GM12878 (cell line): ENCODE data around the gene MESD. TPM values are rescaled to one million over a fixed set of nuclear protein-coding genes. Genes with fewer than 3 reads are reported as not detected.

Experiments used
- ATAC-seq: fragments of 200-7000 bp; cut with Tn5 transposase; 3 replicates; pipeline ENCODE4 v1.9.1; 2020; ENCODE audit warnings: mild to moderate bottlenecking, moderate library complexity
- BruUV-seq: library from RNA; stranded (reverse); fragments of 400-500 nt; replicated peaks from 2 replicates; lab custom pipeline; 2021; lab: Mats Ljungman, UMichigan
- CTCF ChIA-PET: fragments of 300-600 bp; sonication (Branson Sonifier 250); formaldehyde crosslinking; extraction: SDS; loops from one replicate; lab custom pipeline; 2021; ENCODE audit warnings: inconsistent platforms; lab: Yijun Ruan, JAX
- POLR2A ChIA-PET: fragments of 350-600 bp; formaldehyde crosslinking; extraction: SDS; loops from one replicate; lab custom pipeline; 2021; ENCODE audit warnings: inconsistent platforms; lab: Charles Lee
- RAD21 ChIA-PET: fragments of 300-600 bp; sonication (Branson Sonifier 250); formaldehyde crosslinking; loops from one replicate; lab custom pipeline; 2023; ENCODE audit warnings: antibody characterized with exemption; ENCODE audit not compliant: unreplicated experiment; lab: Charles Lee
- SMC1A ChIA-PET: fragments of 300-600 bp; sonication (Branson Sonifier 250); formaldehyde crosslinking; loops from one replicate; lab custom pipeline; 2023; ENCODE audit not compliant: unreplicated experiment, uncharacterized antibody; lab: Charles Lee
- DNase-seq: peaks from one replicate; pipeline ENCODE4 v3.0.0-alpha.2; 2011; ENCODE audit warnings: low read depth, low spot score
- FAIRE-seq: peaks from 3 replicates; lab custom pipeline; 2011; peaks lifted over from hg19 to GRCh38; lab: Jason Lieb, UNC
- H2AFZ ChIP-seq: 2 replicates; pipeline ENCODE4 v1.6.0; 2011; ENCODE audit warnings: low read depth, low read length, control low read depth; ENCODE audit not compliant: control insufficient read depth
- H3K27ac ChIP-seq: 2 replicates; pipeline ENCODE4 v1.5.1; 2011; ENCODE audit warnings: control low read depth; ENCODE audit not compliant: control insufficient read depth, insufficient read depth
- H3K27me3 ChIP-seq, 2 experiments: replicated peaks in 1 of 2; 2 replicates each; pipeline versions ENCODE4 v1.6.0 to v1.6.1; 2011; ENCODE audit warnings: low read length in 1 of 2; ENCODE audit not compliant: control insufficient read depth in 2 of 2, insufficient read depth in 2 of 2
- H3K36me3 ChIP-seq, 2 experiments: 2 replicates each; pipeline ENCODE4 v1.5.1; 2011; ENCODE audit warnings: low read length in 1 of 2; ENCODE audit not compliant: control insufficient read depth in 2 of 2, insufficient read depth in 2 of 2
- H3K4me1 ChIP-seq: 2 replicates; pipeline ENCODE4 v1.6.1; 2011; ENCODE audit warnings: mild to moderate bottlenecking, low read length, moderate library complexity, mixed read lengths; ENCODE audit not compliant: control insufficient read depth, insufficient read depth
- H3K4me2 ChIP-seq: 2 replicates; pipeline ENCODE4 v1.6.0; 2011; ENCODE audit warnings: control low read depth; ENCODE audit not compliant: control insufficient read depth, insufficient read depth
- H3K4me3 ChIP-seq: fragments of 200-600 bp; sonication (generic); 2 replicates; pipeline ENCODE4 v1.5.1; 2016
- H3K79me2 ChIP-seq: 2 replicates; pipeline ENCODE4 v1.6.0; 2011; ENCODE audit warnings: low read length; ENCODE audit not compliant: control insufficient read depth, insufficient read depth
- H3K9ac ChIP-seq: 2 replicates; pipeline ENCODE4 v1.8.0; 2011; ENCODE audit warnings: low read length, control low read depth, mixed read lengths; ENCODE audit not compliant: control insufficient read depth, insufficient read depth
- H3K9me3 ChIP-seq: replicated peaks from 3 replicates; pipeline ENCODE4 v1.5.1; 2011; ENCODE audit warnings: mild to moderate bottlenecking, low read length; ENCODE audit not compliant: control insufficient read depth, insufficient read depth
- H4K20me1 ChIP-seq: 2 replicates; pipeline ENCODE4 v1.6.0; 2011; ENCODE audit not compliant: control insufficient read depth, insufficient read depth
- CHD4 ChIP-seq: fragments of 200-600 bp; sonication (generic); IDR thresholded peaks from 2 replicates; pipeline ENCODE4 v1.6.1; 2016; ENCODE audit warnings: mild to moderate bottlenecking
- EZH2 ChIP-seq: IDR thresholded peaks from 2 replicates; pipeline ENCODE4 v1.6.1; 2012; ENCODE audit warnings: low read depth, mild to moderate bottlenecking, control low read depth, inconsistent platforms, low read length, borderline replicate concordance; ENCODE audit not compliant: control insufficient read depth
- JUNB ChIP-seq: IDR thresholded peaks from 2 replicates; pipeline ENCODE4 v1.6.1; 2016; ENCODE audit warnings: antibody characterized with exemption, mild to moderate bottlenecking
- MEF2A ChIP-seq: IDR thresholded peaks from 2 replicates; pipeline ENCODE4 v1.6.1; 2011; ENCODE audit warnings: low read depth, mild to moderate bottlenecking, low read length, moderate library complexity; ENCODE audit not compliant: insufficient read depth
- PAX5 ChIP-seq: IDR thresholded peaks from 2 replicates; pipeline ENCODE4 v1.6.1; 2011; ENCODE audit warnings: low read depth, low read length, borderline replicate concordance
- POLR2AphosphoS2 ChIP-seq: IDR thresholded peaks from 2 replicates; pipeline ENCODE4 v1.6.1; 2011; ENCODE audit warnings: low read depth, mild to moderate bottlenecking, low read length, improper control_type of control experiment, moderate library complexity
- RELA ChIP-seq: fragments of 450-650 bp; IDR thresholded peaks from 2 replicates; pipeline ENCODE4 v1.8.0; 2014; ENCODE audit warnings: borderline replicate concordance; ENCODE audit not compliant: partially characterized antibody
- WGBS: methylation state at CpG from one replicate; pipeline ENCODE4 v1.1.6; 2016; ENCODE audit warnings: low lambda C conversion rate; ENCODE audit not compliant: insufficient replicate concordance, insufficient coverage; ENCODE audit errors: missing lambda C conversion rate; 5-methylcytosine and 5-hydroxymethylcytosine counted together
- in situ Hi-C: fragments of 300-500 bp; cut with MboI; formaldehyde crosslinking; loops from 9 replicates; pipeline ENCODE4 v1.14.3; 2018; ENCODE audit warnings: mixed read lengths
- intact Hi-C: fragments of 100-400 bp; cut with micrococcal nuclease; formaldehyde crosslinking; loops from one replicate; pipeline ENCODE4 v1.14.2; 2022; ENCODE audit not compliant: unreplicated experiment
- polyA plus RNA-seq, 11 experiments: library from polyadenylated mRNA; depleted of rRNA in 4 of 11; unstranded in 6 of 11; stranded (reverse) in 5 of 11; fragments of >200 nt; fragmentation: Nextera tagmentation in 4 of 11; fragmentation: Illumina TruSeq in 1 of 11; extraction: Ambion mirVana in 4 of 11; extraction: Trizol in 1 of 11; gene quantifications; 1 replicate in 1 of 11; 2 replicates in 10 of 11; pipeline versions ENCODE4 v1.2.1 to v1.2.3, GENCODE V29; 2011 to 2016; ENCODE audit warnings: inconsistent platforms in 2 of 11, missing spikeins in 2 of 11, low read depth in 1 of 11
- total RNA-seq, 4 experiments: library from RNA; depleted of rRNA in 3 of 4; stranded (reverse); fragments of >200 nt in 3 of 4; fragmentation: Illumina TruSeq in 1 of 4; extraction: Trizol in 1 of 4; gene quantifications; 2 replicates each; pipeline versions ENCODE4 v1.2.1 to v1.2.3, GENCODE V29; 2013 to 2021
- TF ChIP-seq, protein P1 (sequence below): fragments of 450-650 bp; conservative IDR thresholded peaks from 2 replicates; pipeline ENCODE4 v1.6.1; 2017; ENCODE audit warnings: mild to moderate bottlenecking, moderate library complexity
- TF ChIP-seq, protein P2 (sequence below): IDR thresholded peaks from 2 replicates; pipeline ENCODE4 v1.6.1; 2012; ENCODE audit warnings: improper control_type of control experiment, low read depth, low read length; ENCODE audit not compliant: insufficient replicate concordance
- TF ChIP-seq, protein P3 (sequence below): fragments of 150-350 bp; IDR thresholded peaks from 2 replicates; pipeline ENCODE4 v1.6.1; 2014; ENCODE audit warnings: mild to moderate bottlenecking, low read depth, low read length

Gene MESD
- total and polyA plus RNA-seq, 10 of the 15 experiments (the other 5 are each of a cell fraction or from before 2014, with no cell fraction given), result 10.2 to 39.8 (median 20.9) TPM

DNA sequence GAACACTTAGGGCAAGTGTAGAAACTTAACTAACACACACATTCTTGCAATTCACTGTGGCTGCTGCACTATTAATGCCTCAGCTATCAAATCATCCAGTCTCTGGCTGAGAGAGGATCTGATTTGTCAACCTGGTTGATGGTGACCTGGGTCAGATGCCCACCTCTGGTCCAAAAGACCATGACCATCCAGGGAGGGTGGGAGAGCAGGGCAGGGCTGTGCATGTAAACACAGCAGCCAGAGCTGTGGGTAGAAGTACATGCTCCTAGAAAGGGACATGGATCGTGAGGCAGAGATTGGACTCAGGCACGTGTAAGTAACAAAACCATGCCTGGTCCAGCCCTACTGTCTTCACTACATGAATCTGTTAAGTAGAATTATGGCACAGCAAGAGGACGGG lies 17.3 kb downstream of the MESD start:
- Histone ChIP-seq H3K36me3 (no peaks in the 10 kb centered on the region; a peak in 1 of 4 replicates), H2AFZ (no peak overlapping the region), H3K9ac (no peak overlapping the region), H3K27me3 (no peaks in the 10 kb centered on the region), H3K4me1 (no peaks in the 10 kb centered on the region), H4K20me1 (no peaks in the 10 kb centered on the region), H3K27ac (no peak overlapping the region), H3K9me3 (no peaks in the 10 kb centered on the region), H3K79me2 (no peaks in the 10 kb centered on the region), H3K4me2 (no peak overlapping the region), H3K4me3 (no peak overlapping the region)
- WGBS, result 93% methylated on average over 3 of the region's 3 CpGs
- ATAC-seq (no peak), FAIRE-seq (no peak), DNase-seq (no peak)
- in situ Hi-C loops (loop anchor here (5.0 kb wide), 1 partner anchor 515 kb away; no protein-coding TSS in a partner anchor), intact Hi-C loops (no loop called here)
- no TSS peak for BruUV-seq
- TF ChIP-seq CHD4 (no peak), RELA (no peak), PAX5 (no peak), POLR2AphosphoS2 (no peak), JUNB (no peak), MEF2A (no peak), EZH2 (no peak)
- TF ChIP-seq, protein P1, sequence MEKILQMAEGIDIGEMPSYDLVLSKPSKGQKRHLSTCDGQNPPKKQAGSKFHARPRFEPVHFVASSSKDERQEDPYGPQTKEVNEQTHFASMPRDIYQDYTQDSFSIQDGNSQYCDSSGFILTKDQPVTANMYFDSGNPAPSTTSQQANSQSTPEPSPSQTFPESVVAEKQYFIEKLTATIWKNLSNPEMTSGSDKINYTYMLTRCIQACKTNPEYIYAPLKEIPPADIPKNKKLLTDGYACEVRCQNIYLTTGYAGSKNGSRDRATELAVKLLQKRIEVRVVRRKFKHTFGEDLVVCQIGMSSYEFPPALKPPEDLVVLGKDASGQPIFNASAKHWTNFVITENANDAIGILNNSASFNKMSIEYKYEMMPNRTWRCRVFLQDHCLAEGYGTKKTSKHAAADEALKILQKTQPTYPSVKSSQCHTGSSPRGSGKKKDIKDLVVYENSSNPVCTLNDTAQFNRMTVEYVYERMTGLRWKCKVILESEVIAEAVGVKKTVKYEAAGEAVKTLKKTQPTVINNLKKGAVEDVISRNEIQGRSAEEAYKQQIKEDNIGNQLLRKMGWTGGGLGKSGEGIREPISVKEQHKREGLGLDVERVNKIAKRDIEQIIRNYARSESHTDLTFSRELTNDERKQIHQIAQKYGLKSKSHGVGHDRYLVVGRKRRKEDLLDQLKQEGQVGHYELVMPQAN, result no peak
- TF ChIP-seq, protein P2, sequence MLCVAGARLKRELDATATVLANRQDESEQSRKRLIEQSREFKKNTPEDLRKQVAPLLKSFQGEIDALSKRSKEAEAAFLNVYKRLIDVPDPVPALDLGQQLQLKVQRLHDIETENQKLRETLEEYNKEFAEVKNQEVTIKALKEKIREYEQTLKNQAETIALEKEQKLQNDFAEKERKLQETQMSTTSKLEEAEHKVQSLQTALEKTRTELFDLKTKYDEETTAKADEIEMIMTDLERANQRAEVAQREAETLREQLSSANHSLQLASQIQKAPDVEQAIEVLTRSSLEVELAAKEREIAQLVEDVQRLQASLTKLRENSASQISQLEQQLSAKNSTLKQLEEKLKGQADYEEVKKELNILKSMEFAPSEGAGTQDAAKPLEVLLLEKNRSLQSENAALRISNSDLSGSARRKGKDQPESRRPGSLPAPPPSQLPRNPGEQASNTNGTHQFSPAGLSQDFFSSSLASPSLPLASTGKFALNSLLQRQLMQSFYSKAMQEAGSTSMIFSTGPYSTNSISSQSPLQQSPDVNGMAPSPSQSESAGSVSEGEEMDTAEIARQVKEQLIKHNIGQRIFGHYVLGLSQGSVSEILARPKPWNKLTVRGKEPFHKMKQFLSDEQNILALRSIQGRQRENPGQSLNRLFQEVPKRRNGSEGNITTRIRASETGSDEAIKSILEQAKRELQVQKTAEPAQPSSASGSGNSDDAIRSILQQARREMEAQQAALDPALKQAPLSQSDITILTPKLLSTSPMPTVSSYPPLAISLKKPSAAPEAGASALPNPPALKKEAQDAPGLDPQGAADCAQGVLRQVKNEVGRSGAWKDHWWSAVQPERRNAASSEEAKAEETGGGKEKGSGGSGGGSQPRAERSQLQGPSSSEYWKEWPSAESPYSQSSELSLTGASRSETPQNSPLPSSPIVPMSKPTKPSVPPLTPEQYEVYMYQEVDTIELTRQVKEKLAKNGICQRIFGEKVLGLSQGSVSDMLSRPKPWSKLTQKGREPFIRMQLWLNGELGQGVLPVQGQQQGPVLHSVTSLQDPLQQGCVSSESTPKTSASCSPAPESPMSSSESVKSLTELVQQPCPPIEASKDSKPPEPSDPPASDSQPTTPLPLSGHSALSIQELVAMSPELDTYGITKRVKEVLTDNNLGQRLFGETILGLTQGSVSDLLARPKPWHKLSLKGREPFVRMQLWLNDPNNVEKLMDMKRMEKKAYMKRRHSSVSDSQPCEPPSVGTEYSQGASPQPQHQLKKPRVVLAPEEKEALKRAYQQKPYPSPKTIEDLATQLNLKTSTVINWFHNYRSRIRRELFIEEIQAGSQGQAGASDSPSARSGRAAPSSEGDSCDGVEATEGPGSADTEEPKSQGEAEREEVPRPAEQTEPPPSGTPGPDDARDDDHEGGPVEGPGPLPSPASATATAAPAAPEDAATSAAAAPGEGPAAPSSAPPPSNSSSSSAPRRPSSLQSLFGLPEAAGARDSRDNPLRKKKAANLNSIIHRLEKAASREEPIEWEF, result no peak
- TF ChIP-seq, protein P3, sequence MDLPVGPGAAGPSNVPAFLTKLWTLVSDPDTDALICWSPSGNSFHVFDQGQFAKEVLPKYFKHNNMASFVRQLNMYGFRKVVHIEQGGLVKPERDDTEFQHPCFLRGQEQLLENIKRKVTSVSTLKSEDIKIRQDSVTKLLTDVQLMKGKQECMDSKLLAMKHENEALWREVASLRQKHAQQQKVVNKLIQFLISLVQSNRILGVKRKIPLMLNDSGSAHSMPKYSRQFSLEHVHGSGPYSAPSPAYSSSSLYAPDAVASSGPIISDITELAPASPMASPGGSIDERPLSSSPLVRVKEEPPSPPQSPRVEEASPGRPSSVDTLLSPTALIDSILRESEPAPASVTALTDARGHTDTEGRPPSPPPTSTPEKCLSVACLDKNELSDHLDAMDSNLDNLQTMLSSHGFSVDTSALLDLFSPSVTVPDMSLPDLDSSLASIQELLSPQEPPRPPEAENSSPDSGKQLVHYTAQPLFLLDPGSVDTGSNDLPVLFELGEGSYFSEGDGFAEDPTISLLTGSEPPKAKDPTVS, result no peak
- RAD21 ChIA-PET, result interaction anchor here (1.0 to 1.5 kb wide), 2 partner anchors 294 to 405 kb away, joined by 3 to 4 read pairs; no protein-coding TSS in a partner anchor
- POLR2A ChIA-PET, result no interaction called here
- CTCF ChIA-PET, result interaction anchor here (1.2 to 4.4 kb wide), 4 partner anchors 10 to 516 kb away, joined by 3 to 39 read pairs (median 12); no protein-coding TSS in a partner anchor
- SMC1A ChIA-PET, result interaction anchor here (0.6 kb wide), 1 partner anchor 16 kb away, joined by 3 read pairs; no protein-coding TSS in a partner anchor
